PC-9 (cell line): ENCODE results near the gene HEPHL1. TPM values are rescaled to one million over a fixed set of nuclear protein-coding genes. Genes with fewer than 3 reads are reported as not detected.

Source experiments
- BruUV-seq: library from RNA; stranded (reverse); fragments of 400-500 nt; replicated peaks from 2 replicates; lab custom pipeline; 2021; lab: Mats Ljungman, UMichigan
- CTCF ChIA-PET: fragments of 300-600 bp; sonication (Branson Sonifier 250); formaldehyde crosslinking; loops from one replicate; lab custom pipeline; 2022; ENCODE audit warnings: antibody characterized with exemption; lab: Charles Lee
- POLR2A ChIA-PET: fragments of 300-600 bp; sonication (Branson Sonifier 250); formaldehyde crosslinking; loops from one replicate; lab custom pipeline; 2022; ENCODE audit warnings: antibody characterized with exemption; ENCODE audit not compliant: unreplicated experiment; lab: Charles Lee
- DNase-seq, 2 experiments: peaks; one replicate each; pipeline versions ENCODE4 v3.0.0 to v3.0.0-alpha.2; 2015 to 2022; ENCODE audit warnings: mixed read lengths in 1 of 2
- H2AFZ ChIP-seq: fragments of 200-600 bp; sonication (generic); 2 replicates; pipeline ENCODE4 v1.8.1; 2017; ENCODE audit warnings: antibody characterized with exemption
- H3F3A ChIP-seq: fragments of 200-600 bp; sonication (generic); 2 replicates; pipeline ENCODE4 v1.8.1; 2017; ENCODE audit warnings: antibody characterized with exemption, mild to moderate bottlenecking, low read depth; ENCODE audit not compliant: insufficient read depth
- H3K27ac ChIP-seq: fragments of 200-600 bp; sonication (generic); 2 replicates; pipeline ENCODE4 v1.6.1; 2016; ENCODE audit warnings: mixed run types
- H3K27me3 ChIP-seq: fragments of 200-600 bp; sonication (generic); 2 replicates; pipeline ENCODE4 v1.6.1; 2016; ENCODE audit warnings: low read depth, mixed run types; ENCODE audit not compliant: insufficient read depth
- H3K36me3 ChIP-seq: fragments of 200-600 bp; sonication (generic); 2 replicates; pipeline ENCODE4 v1.6.1; 2016; ENCODE audit warnings: low read depth, mixed run types
- H3K4me1 ChIP-seq: fragments of 200-600 bp; sonication (generic); replicated peaks from 2 replicates; pipeline ENCODE4 v1.6.1; 2016; ENCODE audit warnings: mixed run types; ENCODE audit not compliant: insufficient read depth
- H3K4me2 ChIP-seq: fragments of 200-600 bp; sonication (generic); 2 replicates; pipeline ENCODE4 v1.6.1; 2017; ENCODE audit warnings: mixed run types
- H3K4me3 ChIP-seq: fragments of 200-600 bp; sonication (generic); 2 replicates; pipeline ENCODE4 v1.6.1; 2016; ENCODE audit warnings: mixed run types
- H3K79me2 ChIP-seq: fragments of 200-600 bp; sonication (generic); 2 replicates; pipeline ENCODE4 v1.6.1; 2017; ENCODE audit warnings: low read depth, mixed run types
- H3K9me2 ChIP-seq: fragments of 200-600 bp; sonication (generic); 2 replicates; pipeline ENCODE4 v1.8.1; 2017; ENCODE audit warnings: mild to moderate bottlenecking; ENCODE audit not compliant: insufficient read depth
- H3K9me3 ChIP-seq: fragments of 200-600 bp; sonication (generic); 2 replicates; pipeline ENCODE4 v1.8.1; 2016; ENCODE audit warnings: low read depth; ENCODE audit not compliant: insufficient read depth
- H4K20me1 ChIP-seq: fragments of 200-600 bp; sonication (generic); 2 replicates; pipeline ENCODE4 v1.8.1; 2017; ENCODE audit not compliant: insufficient read depth
- EZH2 ChIP-seq: fragments of 200-600 bp; sonication (generic); IDR thresholded peaks from 2 replicates; pipeline ENCODE4 v1.8.0; 2017; ENCODE audit warnings: antibody characterized with exemption, low read depth
- intact Hi-C: fragments of 100-400 bp; cut with micrococcal nuclease; formaldehyde crosslinking; loops from one replicate; pipeline ENCODE4 v1.10.0; 2022; ENCODE audit not compliant: unreplicated experiment
- total RNA-seq: library from RNA; stranded (reverse); gene quantifications from 2 replicates; pipeline ENCODE4 v1.2.3, GENCODE V29; 2021
- TF ChIP-seq, protein P1 (sequence below): fragments of 200-600 bp; sonication (generic); conservative IDR thresholded peaks from 2 replicates; pipeline ENCODE4 v1.6.1; 2017; ENCODE audit warnings: mixed run types, antibody characterized with exemption, mild to moderate bottlenecking, moderate library complexity

Gene HEPHL1
- total RNA-seq, 1 experiment from 2014 or later, result not detected

DNA sequence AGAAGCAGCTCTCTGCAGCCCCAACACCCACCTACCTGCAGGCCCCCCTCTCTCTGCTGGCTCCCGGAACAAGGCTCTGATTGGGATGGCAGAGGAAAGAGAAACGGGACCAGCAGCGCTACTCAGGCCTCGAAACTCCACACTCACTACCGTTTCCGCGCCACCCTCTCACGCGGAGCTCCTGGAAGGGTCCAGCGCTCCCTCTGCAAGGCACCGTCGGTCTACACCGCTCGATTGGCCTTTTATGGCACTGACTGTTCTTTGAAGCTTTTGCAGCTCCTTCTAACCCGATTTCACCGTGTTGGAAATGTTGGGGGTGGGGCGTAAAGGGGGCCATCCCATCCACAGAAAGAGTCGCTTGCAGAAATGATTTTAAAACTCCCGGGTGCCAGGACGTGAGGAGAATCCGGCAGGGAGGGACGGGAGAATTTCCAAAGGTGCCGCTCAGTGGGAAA lies 107.2 kb downstream of the HEPHL1 start:
- Histone ChIP-seq H3K4me1 (peaks cover 51% of the 10 kb centered on the region), H3K27ac (peak overlapping the region; percentile 86), H3K27me3 (no peaks in the 10 kb centered on the region), H3F3A (peaks cover 41% of the 10 kb centered on the region), H3K9me2 (no peaks in the 10 kb centered on the region), H3K4me2 (peak overlapping the region; percentile 94), H2AFZ (peak overlapping the region; percentile 93), H4K20me1 (no peaks in the 10 kb centered on the region), H3K4me3 (peak overlapping the region; percentile 92), H3K36me3 (no peaks in the 10 kb centered on the region), H3K79me2 (peaks cover 63% of the 10 kb centered on the region), H3K9me3 (no peaks in the 10 kb centered on the region)
- POLR2A ChIA-PET, result interaction anchor here (0.5 to 1.4 kb wide), 4 partner anchors 16 to 1622 kb away, joined by 3 to 9 read pairs (median 7); partner anchors contain the start of genes C11orf54 and TAF1D
- no peak for DNase-seq
- CTCF ChIA-PET, result no interaction called here
- intact Hi-C loops, result loop anchor here (1.0 to 5.0 kb wide), 2 partner anchors 24 to 364 kb away; partner anchors contain the start of genes ANKRD49 and MRE11
- TSS peak; percentile 69 for BruUV-seq
- TF ChIP-seq, protein P1, sequence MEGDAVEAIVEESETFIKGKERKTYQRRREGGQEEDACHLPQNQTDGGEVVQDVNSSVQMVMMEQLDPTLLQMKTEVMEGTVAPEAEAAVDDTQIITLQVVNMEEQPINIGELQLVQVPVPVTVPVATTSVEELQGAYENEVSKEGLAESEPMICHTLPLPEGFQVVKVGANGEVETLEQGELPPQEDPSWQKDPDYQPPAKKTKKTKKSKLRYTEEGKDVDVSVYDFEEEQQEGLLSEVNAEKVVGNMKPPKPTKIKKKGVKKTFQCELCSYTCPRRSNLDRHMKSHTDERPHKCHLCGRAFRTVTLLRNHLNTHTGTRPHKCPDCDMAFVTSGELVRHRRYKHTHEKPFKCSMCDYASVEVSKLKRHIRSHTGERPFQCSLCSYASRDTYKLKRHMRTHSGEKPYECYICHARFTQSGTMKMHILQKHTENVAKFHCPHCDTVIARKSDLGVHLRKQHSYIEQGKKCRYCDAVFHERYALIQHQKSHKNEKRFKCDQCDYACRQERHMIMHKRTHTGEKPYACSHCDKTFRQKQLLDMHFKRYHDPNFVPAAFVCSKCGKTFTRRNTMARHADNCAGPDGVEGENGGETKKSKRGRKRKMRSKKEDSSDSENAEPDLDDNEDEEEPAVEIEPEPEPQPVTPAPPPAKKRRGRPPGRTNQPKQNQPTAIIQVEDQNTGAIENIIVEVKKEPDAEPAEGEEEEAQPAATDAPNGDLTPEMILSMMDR, result no peak
- no peak for TF ChIP-seq EZH2

GRCh38 chr11:94128746-94129511 lies 107.8 kb downstream of the HEPHL1 start, which contains the start of gene PANX1:
TSS of gene PANX1 (plus strand) at chr11:94128841. CDS start at chr11:94129313, 472 bp downstream.
- Histone ChIP-seq H3K4me1 (peaks cover 52% of the 10 kb centered on the region), H3K9me2 (no peaks in the 10 kb centered on the region), H2AFZ (peak within 1 kb of the TSS; percentile 93), H3K4me3 (peak within 1 kb of the TSS; percentile 92), H3K9me3 (no peaks in the 10 kb centered on the region), H3F3A (peaks cover 41% of the 10 kb centered on the region), H3K27ac (peak within 1 kb of the TSS; percentile 86), H3K79me2 (peaks cover 70% of the 10 kb centered on the region), H4K20me1 (no peaks in the 10 kb centered on the region), H3K27me3 (no peaks in the 10 kb centered on the region), H3K36me3 (no peaks in the 10 kb centered on the region), H3K4me2 (peak within 1 kb of the TSS; percentile 94)
- ChIA-PET POLR2A (interaction anchor here (0.5 to 1.4 kb wide), 3 partner anchors 15 to 1622 kb away, joined by 3 to 9 read pairs (median 5); partner anchors contain the start of genes C11orf54 and TAF1D), CTCF (interaction anchor here (0.6 kb wide), 1 partner anchor 20 kb away, joined by 3 read pairs; no protein-coding TSS in a partner anchor)
- peak; percentile 79 to 80 for DNase-seq
- no TSS peak for BruUV-seq
- intact Hi-C loops, result loop anchor here (1.0 to 5.0 kb wide), 2 partner anchors 23 to 363 kb away; partner anchors contain the start of genes ANKRD49 and MRE11
- TF ChIP-seq, protein P1, result no peak
- no peak for TF ChIP-seq EZH2

- intact Hi-C loops, result loop anchor here (5.0 kb wide), 1 partner anchor 363 kb away; the partner anchor contains the start of genes ANKRD49 and MRE11
- Histone ChIP-seq H3K79me2 (peaks cover 77% of the 10 kb centered on the region), H2AFZ (peak overlapping the region; percentile 93), H3F3A (peaks cover 41% of the 10 kb centered on the region), H3K36me3 (no peaks in the 10 kb centered on the region), H3K4me2 (peak overlapping the region; percentile 94), H3K9me3 (no peaks in the 10 kb centered on the region), H3K27me3 (no peaks in the 10 kb centered on the region), H3K27ac (peak overlapping the region; percentile 86), H4K20me1 (no peaks in the 10 kb centered on the region), H3K4me1 (peaks cover 60% of the 10 kb centered on the region), H3K9me2 (no peaks in the 10 kb centered on the region), H3K4me3 (peak overlapping the region; percentile 92)
- CTCF ChIA-PET, result no interaction called here
- POLR2A ChIA-PET, result interaction anchor here (0.9 to 1.4 kb wide), 2 partner anchors 15 to 388 kb away, joined by 3 to 9 read pairs; partner anchors contain the start of genes C11orf54 and TAF1D
- DNase-seq, result no peak
- TSS peak; percentile 38 for BruUV-seq
- TF ChIP-seq, protein P1, result no peak
- TF ChIP-seq EZH2, result no peak
Observed at GRCh38 chr11:94129512-94130297, 108.6 kb downstream of the HEPHL1 start.
